HFF-Myc (cell line): Measurements from ENCODE around the gene TULP4.

ENCODE experiments used
- DNase-seq: peaks from one replicate; pipeline ENCODE4 v3.0.0-alpha.2; 2011; ENCODE audit warnings: low read depth; ENCODE audit errors: extremely low read depth
- H3K4me3 ChIP-seq: replicated peaks from 2 replicates; pipeline ENCODE4 v1.5.1; 2011; ENCODE audit warnings: low read depth, mild to moderate bottlenecking, control low read depth, low read length
- CTCF ChIP-seq: IDR thresholded peaks from 2 replicates; pipeline ENCODE4 v1.5.1; 2012; ENCODE audit warnings: mild to moderate bottlenecking, low read depth, low read length, control low read depth; ENCODE audit errors: missing control alignments

Gene TULP4

DNA sequence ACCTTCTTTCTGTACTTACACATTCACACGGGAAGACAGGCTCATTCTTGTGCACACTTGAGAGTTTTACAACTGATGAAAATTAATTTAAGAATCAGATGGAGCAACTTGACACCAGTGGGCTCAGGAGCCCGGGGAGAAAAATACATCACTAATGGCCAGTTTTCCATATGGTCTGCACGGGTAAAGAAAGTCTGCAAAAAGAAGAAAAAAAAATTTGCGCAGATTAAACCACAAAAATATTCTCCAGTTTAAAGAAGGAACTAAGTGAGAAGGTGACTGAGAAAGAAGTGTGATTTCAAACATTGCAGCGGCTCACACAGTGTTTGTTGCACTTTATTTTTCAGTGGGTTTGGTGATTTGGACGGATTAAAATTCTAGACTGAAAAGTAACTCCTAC is at the start of gene TULP4:
Gene TULP4 (plus strand): TSS at position 301 of the 400 bp plus-strand sequence. CDS start 1,552 bp downstream, outside the sequence.
- no peak for TF ChIP-seq CTCF
- DNase-seq, result no peak
- H3K4me3 ChIP-seq, result no peak within 1 kb of the TSS

- DNase-seq, result no peak
- TF ChIP-seq CTCF, result no peak
Measured at GRCh38 chr6:158262755-158263154, 49.5 kb upstream of the TULP4 start.

DNA sequence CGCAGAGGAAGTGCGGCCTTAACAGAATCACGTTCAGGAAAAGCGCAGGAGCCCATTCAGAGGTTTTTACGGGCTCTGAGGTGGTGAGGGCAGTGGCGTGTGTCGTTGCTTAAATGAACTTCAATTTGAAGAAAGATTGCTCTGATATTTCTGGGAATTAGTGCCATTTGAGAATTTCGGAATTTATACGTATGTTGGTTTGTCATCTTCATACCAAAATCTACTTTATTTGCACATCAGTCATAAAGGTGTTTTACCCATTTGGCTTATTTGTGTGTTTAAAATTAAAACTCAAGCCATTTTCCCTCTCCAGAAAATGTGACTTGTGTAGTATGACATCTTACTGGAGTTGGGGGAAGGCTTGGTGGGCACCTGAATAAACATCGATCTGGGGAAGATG is 48.1 kb upstream of the TULP4 start:
- TF ChIP-seq CTCF, result no peak
- DNase-seq, result no peak
- no peak overlapping the region for H3K4me3 ChIP-seq

More at GRCh38 chr6:158262755-158263154, 49.5 kb upstream of the TULP4 start:
- H3K4me3 ChIP-seq, result no peak overlapping the region

DNA sequence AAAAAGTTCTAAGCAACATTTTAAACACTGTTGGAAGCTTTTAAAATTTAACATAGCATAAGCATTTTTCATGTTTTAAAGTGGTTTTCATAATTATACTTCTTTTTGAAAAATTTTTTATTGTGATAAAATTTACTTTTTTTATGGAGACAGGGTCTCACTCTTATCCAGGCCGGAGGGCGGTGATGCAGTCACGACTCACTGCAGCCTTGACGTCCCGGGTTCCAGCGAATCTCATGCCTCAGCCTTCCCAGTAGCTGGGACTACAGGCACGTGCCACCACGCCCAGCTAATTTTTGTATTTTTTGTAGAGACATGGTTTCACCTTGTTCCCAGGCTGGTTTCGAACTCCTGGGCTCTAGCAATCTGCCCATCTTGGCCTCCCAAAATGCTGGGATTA is 46.1 kb upstream of the TULP4 start:
- no peak for TF ChIP-seq CTCF
- DNase-seq, result no peak
- no peak overlapping the region for H3K4me3 ChIP-seq

DNA sequence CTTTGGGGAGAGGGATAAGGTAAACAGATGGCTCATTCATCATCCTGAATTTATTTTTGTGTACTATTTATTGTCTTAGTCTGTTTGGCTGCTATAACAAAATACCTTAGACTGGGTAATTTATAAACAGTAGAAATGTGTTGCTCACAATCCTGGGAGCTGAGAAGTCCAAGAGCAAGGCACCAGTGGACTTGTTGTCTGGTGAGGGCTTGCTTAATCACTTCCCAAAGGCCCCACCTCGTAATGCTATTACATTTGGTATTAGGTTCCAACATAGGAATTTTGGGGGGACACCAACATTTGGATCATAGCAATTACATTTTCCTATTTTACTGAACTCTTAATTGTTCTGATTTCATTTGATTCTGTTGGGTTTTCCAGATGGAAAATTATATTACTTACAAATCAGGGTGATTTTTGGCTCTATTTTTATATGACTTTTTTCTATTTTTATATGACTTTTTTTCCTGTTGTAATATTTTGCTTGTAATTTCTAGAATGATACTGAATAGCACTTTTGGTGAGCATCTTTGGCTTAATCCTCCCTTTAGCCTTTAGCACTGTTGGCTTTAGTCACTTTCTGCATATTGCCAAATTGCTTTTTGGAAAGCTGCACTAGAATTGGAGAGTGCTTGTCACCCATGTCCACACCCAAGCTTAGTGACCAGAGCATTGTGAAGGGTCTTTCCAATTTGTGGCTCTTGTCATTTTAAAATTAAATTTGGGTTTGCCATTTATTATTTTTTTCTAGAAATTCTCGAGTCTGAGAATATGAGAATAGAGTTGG is 43.7 kb upstream of the TULP4 start:
- H3K4me3 ChIP-seq, result no peak overlapping the region
- no peak for TF ChIP-seq CTCF
- no peak for DNase-seq

DNA sequence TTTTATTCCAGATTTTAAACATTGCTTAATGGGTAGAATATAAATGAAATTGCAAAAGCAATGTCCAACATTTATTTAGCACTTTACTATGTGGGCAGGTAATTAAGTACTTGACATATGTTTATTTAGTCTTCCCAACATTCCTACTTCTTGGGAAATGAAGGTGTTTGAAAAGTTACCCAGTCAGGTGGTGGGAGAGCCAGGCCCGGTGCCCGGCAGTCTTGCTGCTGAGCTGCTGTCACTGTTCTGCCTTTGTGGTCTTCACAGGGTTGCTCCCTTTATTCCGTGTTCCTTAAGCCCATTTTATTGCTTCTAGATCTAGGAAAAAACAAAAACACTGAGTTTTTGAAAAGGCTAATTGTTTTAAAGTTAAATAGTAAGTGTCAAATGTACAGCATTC is 42.6 kb upstream of the TULP4 start:
- DNase-seq, result no peak
- no peak for TF ChIP-seq CTCF
- H3K4me3 ChIP-seq, result no peak overlapping the region
